H9 (cell line): Measurements from ENCODE around the gene BICRAL. TPM values are rescaled to one million over a fixed set of nuclear protein-coding genes. Genes with fewer than 3 reads are reported as not detected.

ENCODE experiments used
- DNase-seq: peaks from one replicate; pipeline ENCODE4 v3.0.0-alpha.2; 2017
- H2AFZ ChIP-seq: one replicate; pipeline ENCODE4 v1.6.1; 2013; ENCODE audit warnings: mild to moderate bottlenecking, low read length, control low read depth, moderate library complexity
- H2AK5ac ChIP-seq: 2 replicates; pipeline ENCODE4 v1.6.1; 2013; ENCODE audit warnings: low read length, control low read depth, mixed read lengths; ENCODE audit not compliant: insufficient read length
- H2BK120ac ChIP-seq: one replicate; pipeline ENCODE4 v1.6.1; 2013; ENCODE audit warnings: low read depth, mild to moderate bottlenecking, low read length, control low read depth, inconsistent platforms; ENCODE audit not compliant: poor library complexity, severe bottlenecking
- H2BK12ac ChIP-seq: 2 replicates; pipeline ENCODE4 v1.6.1; 2013; ENCODE audit warnings: low read length, control low read depth, mixed read lengths, low read depth; ENCODE audit not compliant: insufficient read length
- H2BK15ac ChIP-seq: 2 replicates; pipeline ENCODE4 v1.6.1; 2013; ENCODE audit warnings: low read depth, low read length, control low read depth
- H2BK20ac ChIP-seq: one replicate; pipeline ENCODE4 v1.6.1; 2013; ENCODE audit warnings: low read depth, mild to moderate bottlenecking, low read length, control low read depth, inconsistent platforms; ENCODE audit not compliant: poor library complexity, severe bottlenecking
- H2BK5ac ChIP-seq: 2 replicates; pipeline ENCODE4 v1.6.1; 2013; ENCODE audit warnings: low read length, control low read depth, mixed read lengths; ENCODE audit not compliant: insufficient read length
- H3K14ac ChIP-seq: 2 replicates; pipeline ENCODE4 v1.6.1; 2013; ENCODE audit warnings: low read length, control low read depth; ENCODE audit not compliant: insufficient read depth
- H3K18ac ChIP-seq: 2 replicates; pipeline ENCODE4 v1.6.1; 2013; ENCODE audit warnings: low read depth, mild to moderate bottlenecking, mixed read lengths, low read length, control low read depth; ENCODE audit not compliant: insufficient read length
- H3K23ac ChIP-seq: 2 replicates; pipeline ENCODE4 v1.6.1; 2013; ENCODE audit warnings: low read length, control low read depth, mixed read lengths, low read depth; ENCODE audit not compliant: insufficient read length
- H3K23me2 ChIP-seq: 2 replicates; pipeline ENCODE4 v1.6.1; 2013; ENCODE audit warnings: low read depth, mild to moderate bottlenecking, mixed read lengths, low read length, control low read depth; ENCODE audit not compliant: insufficient read length, poor library complexity, severe bottlenecking
- H3K27ac ChIP-seq: 2 replicates; pipeline ENCODE4 v1.5.1; 2013; ENCODE audit warnings: low read length, control low read depth, mixed read lengths, low read depth; ENCODE audit not compliant: insufficient read length
- H3K27me3 ChIP-seq: 2 replicates; pipeline ENCODE4 v1.6.1; 2013; ENCODE audit warnings: low read length, control low read depth, inconsistent platforms; ENCODE audit not compliant: insufficient read depth
- H3K4ac ChIP-seq: 2 replicates; pipeline ENCODE4 v1.6.1; 2013; ENCODE audit warnings: low read depth, mild to moderate bottlenecking, control low read depth, inconsistent platforms, low read length, moderate library complexity
- H3K4me1 ChIP-seq: 2 replicates; pipeline ENCODE4 v1.6.1; 2013; ENCODE audit warnings: low read length, control low read depth, inconsistent platforms; ENCODE audit not compliant: insufficient read depth
- H3K4me2 ChIP-seq: 2 replicates; pipeline ENCODE4 v1.6.1; 2013; ENCODE audit warnings: low read length, control low read depth, mixed read lengths; ENCODE audit not compliant: insufficient read length, insufficient read depth
- H3K56ac ChIP-seq: 2 replicates; pipeline ENCODE4 v1.6.1; 2013; ENCODE audit warnings: low read depth, mild to moderate bottlenecking, mixed read lengths, low read length, control low read depth; ENCODE audit not compliant: insufficient read length
- H3K79me1 ChIP-seq: 2 replicates; pipeline ENCODE4 v1.6.1; 2013; ENCODE audit warnings: low read depth, mild to moderate bottlenecking, moderate library complexity, low read length, control low read depth, inconsistent platforms; ENCODE audit not compliant: insufficient read depth, poor library complexity, severe bottlenecking
- H3K79me2 ChIP-seq: 2 replicates; pipeline ENCODE4 v1.6.1; 2013; ENCODE audit warnings: low read length, control low read depth, inconsistent platforms; ENCODE audit not compliant: insufficient read depth
- H3K9ac ChIP-seq: 2 replicates; pipeline ENCODE4 v1.6.1; 2013; ENCODE audit warnings: low read length, control low read depth, mixed read lengths; ENCODE audit not compliant: insufficient read length; ENCODE audit errors: extremely low read depth
- H3K9me3 ChIP-seq: one replicate; pipeline ENCODE4 v1.6.1; 2013; ENCODE audit warnings: low read depth, low read length, inconsistent platforms; ENCODE audit not compliant: control insufficient read depth
- H3T11ph ChIP-seq: one replicate; pipeline ENCODE4 v1.6.1; 2013; ENCODE audit warnings: mild to moderate bottlenecking, low read length, control low read depth, inconsistent platforms
- H4K20me1 ChIP-seq: one replicate; pipeline ENCODE4 v1.6.1; 2013; ENCODE audit not compliant: control insufficient read depth, insufficient read length, insufficient read depth
- H4K5ac ChIP-seq: 2 replicates; pipeline ENCODE4 v1.6.1; 2013; ENCODE audit warnings: low read depth, mild to moderate bottlenecking, mixed read lengths, low read length, control low read depth; ENCODE audit not compliant: insufficient read length
- H4K8ac ChIP-seq: replicated peaks from 2 replicates; pipeline ENCODE4 v1.6.1; 2013; ENCODE audit warnings: low read length, control low read depth, mixed read lengths, low read depth; ENCODE audit not compliant: insufficient read length
- H4K91ac ChIP-seq: 2 replicates; pipeline ENCODE4 v1.6.1; 2013; ENCODE audit warnings: low read depth, mild to moderate bottlenecking, moderate library complexity, mixed read lengths, low read length, control low read depth; ENCODE audit not compliant: insufficient read length
- H3K27ac Mint-ChIP-seq, 3 experiments: 2 replicates in 2 of 3; 3 replicates in 1 of 3; pipeline ENCODE4 v1.8.0; 2020 to 2021; ENCODE audit warnings: mixed read lengths in 3 of 3, mild to moderate bottlenecking in 1 of 3, moderate library complexity in 1 of 3
- H3K27me3 Mint-ChIP-seq: 2 replicates; pipeline ENCODE4 v1.8.0; 2021; ENCODE audit warnings: low read depth, mild to moderate bottlenecking, moderate library complexity, mixed read lengths
- H3K36me3 Mint-ChIP-seq, 3 experiments: 2 replicates in 2 of 3; 3 replicates in 1 of 3; pipeline ENCODE4 v1.8.0; 2020 to 2021; ENCODE audit warnings: low read depth in 3 of 3, mixed read lengths in 3 of 3; ENCODE audit not compliant: insufficient read depth in 1 of 3
- H3K4me1 Mint-ChIP-seq, 2 experiments: 2 replicates each; pipeline ENCODE4 v1.8.0; 2020; ENCODE audit warnings: mixed read lengths in 2 of 2
- H3K4me3 Mint-ChIP-seq, 2 experiments: 2 replicates in 1 of 2; 3 replicates in 1 of 2; pipeline ENCODE4 v1.8.0; 2020 to 2021; ENCODE audit warnings: mild to moderate bottlenecking in 2 of 2, mixed read lengths in 2 of 2, moderate library complexity in 1 of 2
- H3K9me3 Mint-ChIP-seq, 2 experiments: 2 replicates in 1 of 2; 3 replicates in 1 of 2; pipeline ENCODE4 v1.8.0; 2020; ENCODE audit warnings: mild to moderate bottlenecking in 2 of 2, mixed read lengths in 2 of 2, moderate library complexity in 1 of 2
- CTCF ChIP-seq: fragments of 200-600 bp; sonication (generic); conservative IDR thresholded peaks from 3 replicates; pipeline ENCODE4 v1.8.0; 2021; ENCODE audit warnings: antibody characterized with exemption, mild to moderate bottlenecking
- WGBS: extraction: QIAGEN DNeasy Blood & Tissue Kit; methylation state at CpG from one replicate; pipeline ENCODE4 v1.1.7; 2013; ENCODE audit warnings: missing lambda C conversion rate, low lambda C conversion rate, mixed read lengths; ENCODE audit not compliant: insufficient read length; ENCODE audit errors: extremely low coverage; 5-methylcytosine and 5-hydroxymethylcytosine counted together
- total RNA-seq: library from RNA; stranded (reverse); gene quantifications from 2 replicates; pipeline ENCODE4 v1.2.1, GENCODE V29; 2021

The BICRAL gene
- total RNA-seq, 1 experiment from 2014 or later: 9.8 TPM

- Mint-ChIP-seq H3K4me1 (peaks cover 12 to 20% of the 10 kb centered on the region in 2 experiments), H3K4me3 (peak overlapping the region; percentile 98 to 100), H3K27ac (peak overlapping the region in 2 of 3 experiments; percentile 35 to 74; a peak in 3 of 7 replicates), H3K27me3 (no peaks in the 10 kb centered on the region), H3K36me3 (peaks cover 2 to 4% (median 4%) of the 10 kb centered on the region in 3 experiments; a peak in 6 of 7 replicates), H3K9me3 (no peaks in the 10 kb centered on the region)
- Histone ChIP-seq H3K4ac (no peak overlapping the region), H3T11ph (no peak overlapping the region), H4K8ac (no peak overlapping the region), H2BK120ac (no peak overlapping the region), H3K23ac (no peak overlapping the region), H2BK12ac (no peak overlapping the region), H3K56ac (no peak overlapping the region), H3K4me2 (peak overlapping the region; percentile 90), H2BK20ac (no peak overlapping the region), H3K14ac (peak overlapping the region; percentile 94), H4K5ac (no peak overlapping the region), H3K23me2 (peaks cover 23% of the 10 kb centered on the region), H3K9ac (peak overlapping the region; percentile 98), H4K91ac (no peak overlapping the region), H3K27me3 (no peaks in the 10 kb centered on the region), H3K4me1 (no peaks in the 10 kb centered on the region), H3K18ac (peak overlapping the region; percentile 89), H3K79me2 (peaks cover 6% of the 10 kb centered on the region; the same call in 1 of the 2 replicates), H2AFZ (no peak overlapping the region), H3K27ac (no peak overlapping the region), H2AK5ac (no peak overlapping the region), H2BK15ac (no peak overlapping the region), H4K20me1 (no peaks in the 10 kb centered on the region), H3K79me1 (peaks cover 8% of the 10 kb centered on the region), H2BK5ac (no peak overlapping the region), H3K9me3 (no peaks in the 10 kb centered on the region)
- no peak for TF ChIP-seq CTCF
- peak; percentile 42 for DNase-seq
- WGBS: no CpG with 5 or more reads among the region's 29 CpGs
These were observed 36.7 kb upstream of the BICRAL start for GRCh38 chr6:42745083-42745639.
